NAMALWA (cell line): ENCODE data around the gene NOC4L.
A peak's percentile ranks its signal among the peaks of the same experiment; 100 is the strongest.
"Not testable (repeated sequence)": the region's sequence is repeated elsewhere in the genome, so short reads cannot be mapped to it uniquely, and the experiment has no call there.

Source experiments
- DNase-seq: peaks from one replicate; pipeline ENCODE4 v3.0.0-alpha.2; 2015; ENCODE audit warnings: low spot score

The NOC4L gene

DNA sequence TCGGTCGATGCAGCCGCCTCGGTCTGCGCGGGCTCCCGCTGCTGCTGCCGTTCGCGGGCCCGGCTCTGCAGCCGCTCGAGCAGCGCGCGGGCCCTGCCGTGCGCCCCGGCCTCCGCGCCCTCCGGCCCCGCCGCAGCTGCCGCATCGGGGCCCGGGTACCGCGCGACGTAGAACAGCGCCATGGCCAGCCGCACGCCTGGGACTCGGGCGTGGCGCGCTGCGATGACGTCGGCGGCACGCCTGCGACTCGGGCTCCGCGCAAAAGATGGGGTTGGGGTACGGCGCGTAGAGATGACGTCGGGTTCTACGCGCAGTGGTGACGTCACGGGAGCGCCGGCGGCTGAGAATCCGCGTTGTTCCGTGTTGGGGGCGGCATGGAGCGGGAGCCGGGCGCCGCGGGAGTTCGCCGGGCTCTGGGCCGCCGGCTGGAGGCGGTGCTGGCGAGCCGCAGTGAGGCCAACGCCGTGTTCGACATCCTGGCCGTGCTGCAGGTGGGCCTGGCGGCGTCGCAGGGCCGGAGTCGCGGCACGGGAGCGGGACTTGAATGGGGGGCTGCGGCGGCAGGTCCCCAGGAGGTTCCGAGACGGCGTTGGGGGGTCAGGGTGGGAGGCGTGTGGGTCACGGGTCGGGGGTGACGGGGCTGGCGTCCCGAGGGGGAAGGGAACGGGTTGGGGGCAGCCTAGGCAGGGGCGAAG is at the start of gene NOC4L, which contains the start of gene DDX51:
Gene NOC4L (plus strand): TSS at position 343 of the 695 bp plus-strand sequence. CDS start 32 bp downstream, at position 375.
Gene DDX51 (minus strand): TSS at position 205 of the 695 bp plus-strand sequence. CDS start 23 bp downstream, at position 182.
- peak; percentile 95 for DNase-seq

DNA sequence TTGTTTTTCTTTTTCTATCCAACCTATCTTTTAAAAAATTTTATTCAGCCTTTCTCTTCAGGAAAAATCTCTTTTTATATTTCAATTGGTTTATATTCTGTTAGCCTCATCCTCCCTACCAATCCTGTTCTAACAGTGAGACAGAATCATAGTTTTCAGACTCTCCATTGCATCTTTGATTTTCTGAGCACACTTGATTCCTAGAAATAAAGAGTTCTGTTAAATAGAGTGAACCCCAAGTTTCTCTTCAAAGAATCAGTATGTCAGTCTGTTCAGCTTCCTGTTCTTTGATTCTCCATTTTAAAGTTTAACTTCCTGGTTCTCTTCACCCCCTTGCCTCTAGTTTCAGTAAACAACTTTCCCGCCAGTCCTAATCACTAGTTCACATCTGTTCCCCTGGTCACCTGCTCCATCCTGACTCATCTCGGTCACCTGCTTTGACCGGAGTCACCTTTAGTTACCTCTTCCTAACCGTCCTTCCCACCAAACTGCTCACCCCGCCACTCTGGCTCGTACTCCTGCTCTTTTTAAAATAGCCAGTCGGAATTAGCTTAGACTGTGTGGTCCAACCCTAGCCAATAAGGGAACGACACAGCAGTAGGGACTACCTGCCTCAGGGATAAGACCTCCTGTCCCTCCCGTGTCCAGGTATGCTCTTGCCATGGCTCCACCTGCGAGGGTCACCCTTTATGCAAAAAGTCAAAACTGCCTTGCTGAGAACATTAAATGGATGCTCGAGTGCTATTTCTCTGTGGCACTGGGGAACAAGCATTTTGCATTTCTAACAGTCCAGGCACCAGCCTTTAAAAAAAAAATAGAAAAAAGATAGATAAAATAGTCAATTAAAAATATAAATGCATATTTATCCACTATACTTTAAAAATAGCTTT is 48.5 kb upstream of the NOC4L start:
- no peak for DNase-seq

- no peak for DNase-seq
These were observed 44.5 kb upstream of the NOC4L start for GRCh38 chr12:132099739-132100138.

DNA sequence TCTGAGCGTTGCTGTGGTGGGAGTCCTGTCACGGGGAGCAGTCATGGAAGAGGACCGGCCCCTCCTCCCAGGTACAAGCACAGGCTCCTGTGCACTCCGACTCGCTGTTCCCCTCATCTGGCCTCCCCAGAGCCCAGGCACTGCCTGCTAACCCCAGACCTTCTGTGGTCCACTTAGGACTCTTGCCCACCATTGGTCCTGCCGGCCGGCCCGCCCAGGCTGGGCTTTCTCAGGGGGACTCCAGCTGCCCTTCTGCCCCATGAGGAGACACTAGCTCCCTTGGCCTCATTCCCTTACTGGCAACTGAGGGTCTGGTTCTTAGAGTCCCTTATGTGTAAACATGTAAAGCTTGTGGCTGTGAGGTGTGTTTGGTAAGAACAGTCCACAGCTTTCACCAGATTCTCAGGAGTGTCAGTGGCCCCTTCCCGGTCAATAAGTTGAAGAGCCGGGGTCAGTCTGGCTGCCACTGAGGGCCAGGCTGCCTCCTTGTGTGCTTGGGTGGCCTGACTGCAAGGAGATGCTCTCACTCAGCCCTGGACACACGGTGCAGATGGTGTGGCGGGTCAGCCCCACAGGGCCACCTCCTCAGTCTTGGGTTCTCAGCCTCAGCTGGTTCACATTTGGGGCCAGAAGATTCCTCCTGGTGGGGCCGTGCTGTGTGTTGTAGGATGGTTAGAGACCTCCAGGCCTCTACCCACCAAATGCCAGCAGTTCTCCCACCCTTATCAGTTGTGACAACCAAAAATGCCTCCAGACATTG is 43.8 kb upstream of the NOC4L start:
- no peak for DNase-seq

DNA sequence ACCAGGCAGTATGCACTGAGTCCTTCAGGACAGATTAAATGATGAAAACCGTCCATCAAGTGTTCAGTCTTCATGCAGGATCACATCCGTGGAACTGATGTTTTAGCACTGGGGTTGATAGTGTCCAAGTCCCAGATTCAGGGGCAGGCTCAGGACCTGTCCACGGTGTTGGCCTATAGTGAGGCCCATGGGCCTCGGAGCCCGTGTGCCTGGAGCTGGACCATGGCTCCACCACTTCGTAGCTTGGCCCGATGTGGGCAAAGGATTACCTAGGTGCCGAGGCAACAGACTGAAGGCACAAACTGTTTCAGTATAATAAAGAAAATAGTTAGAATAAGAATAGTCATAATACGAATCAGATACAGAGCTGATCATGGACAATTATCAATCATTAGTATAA is 42.0 kb upstream of the NOC4L start:
- DNase-seq: no peak

DNA sequence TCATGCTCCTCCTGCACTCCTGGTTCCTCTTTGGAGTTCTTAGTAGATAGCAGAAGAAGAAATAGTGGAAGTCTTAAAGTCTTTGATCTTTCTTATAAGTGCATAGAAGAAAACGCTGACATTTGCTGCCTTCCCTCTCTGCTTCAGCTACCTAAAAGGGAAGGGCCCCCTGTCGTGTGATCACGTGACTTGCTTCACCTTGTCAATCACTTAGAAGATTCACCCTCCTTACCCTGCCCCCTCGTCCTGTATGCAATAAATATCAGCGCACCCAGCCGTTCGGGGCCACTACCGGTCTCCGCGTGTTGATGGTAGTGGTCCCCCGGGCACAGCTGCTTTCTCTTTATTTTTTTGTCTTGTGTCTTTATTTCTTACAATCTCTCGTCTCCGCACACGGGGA is 41.2 kb upstream of the NOC4L start:
- DNase-seq: not testable (repeated sequence)

GRCh38 chr12:132103542-132104308 is 40.5 kb upstream of the NOC4L start:
- no peak for DNase-seq

- no peak for DNase-seq
These were observed 38.8 kb upstream of the NOC4L start for GRCh38 chr12:132105467-132105866.

GRCh38 chr12:132106921-132107320 is 37.3 kb upstream of the NOC4L start:
- DNase-seq: no peak

GRCh38 chr12:132108211-132108832 is 35.9 kb upstream of the NOC4L start:
- DNase-seq: no peak

DNA sequence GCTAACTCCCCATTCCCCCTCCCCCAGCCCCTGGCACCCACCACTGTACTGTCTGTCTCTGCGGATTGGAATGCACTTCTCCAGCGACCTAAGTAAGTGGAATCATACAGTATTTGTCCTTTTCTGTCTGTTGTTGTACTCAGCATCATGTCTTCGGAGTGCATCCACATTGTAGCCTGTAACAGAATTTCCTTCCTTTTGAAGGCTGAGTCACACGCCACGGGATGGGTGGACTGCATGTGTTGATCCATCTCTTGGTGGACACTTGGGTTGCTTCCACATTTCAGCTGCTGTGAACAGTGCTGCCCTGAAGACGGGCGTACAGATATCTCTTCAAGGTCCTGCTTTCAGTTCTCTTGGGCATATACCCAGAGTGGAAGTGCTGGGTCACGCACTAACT is 34.5 kb upstream of the NOC4L start:
- no peak for DNase-seq

DNA sequence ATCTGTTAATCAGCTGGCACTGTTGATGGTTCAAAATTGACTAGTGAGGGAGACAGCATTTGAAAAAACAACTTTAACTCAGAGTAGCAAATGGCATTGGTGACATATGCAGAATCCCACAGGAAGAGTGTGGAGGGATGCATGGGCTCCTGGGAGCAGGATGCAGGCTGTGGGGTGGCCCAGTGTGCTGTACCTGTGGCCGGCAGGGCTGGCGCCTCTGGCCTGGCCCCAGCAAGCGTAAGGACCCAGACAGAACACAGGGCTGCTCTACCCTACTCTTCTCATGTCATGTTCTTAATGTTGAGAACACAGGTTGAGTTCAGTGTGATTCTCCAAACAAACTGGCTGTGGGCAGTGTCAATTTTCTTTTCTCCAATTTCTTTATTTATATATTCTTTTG is 33.6 kb upstream of the NOC4L start:
- DNase-seq: no peak

DNA sequence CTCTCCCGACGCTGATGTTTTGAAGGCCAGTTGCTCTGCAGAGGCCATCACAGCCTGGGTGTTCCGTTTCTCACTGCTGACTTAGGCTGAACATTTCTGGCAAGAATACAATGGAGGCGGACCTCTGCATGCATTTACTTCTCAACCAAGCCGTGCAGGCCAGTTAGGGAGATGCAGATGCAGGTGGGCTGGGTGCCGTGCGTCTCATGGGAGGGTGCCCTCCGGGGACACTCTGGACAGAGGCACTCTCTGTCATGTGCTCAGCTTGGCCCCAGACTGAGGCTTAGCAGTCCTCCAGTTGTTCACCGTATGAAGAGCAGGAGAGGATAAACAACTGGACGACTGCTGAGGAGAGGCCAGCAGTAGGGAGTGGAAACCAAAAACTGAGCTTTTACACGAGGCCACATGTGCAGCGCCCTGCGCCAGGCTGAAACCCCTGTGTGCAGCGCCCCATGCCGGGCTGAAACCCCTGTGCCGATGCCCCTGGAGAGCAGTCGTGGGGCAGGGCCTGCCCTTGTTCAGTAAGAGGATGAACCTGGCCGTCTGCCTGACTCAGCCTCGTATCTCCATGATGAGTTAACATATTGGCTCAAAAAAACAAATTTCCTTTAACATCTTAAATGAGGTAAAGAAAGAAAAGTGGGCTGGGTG is 32.5 kb upstream of the NOC4L start:
- DNase-seq: no peak

GRCh38 chr12:132114667-132115066 is 29.6 kb upstream of the NOC4L start:
- DNase-seq: no peak

DNA sequence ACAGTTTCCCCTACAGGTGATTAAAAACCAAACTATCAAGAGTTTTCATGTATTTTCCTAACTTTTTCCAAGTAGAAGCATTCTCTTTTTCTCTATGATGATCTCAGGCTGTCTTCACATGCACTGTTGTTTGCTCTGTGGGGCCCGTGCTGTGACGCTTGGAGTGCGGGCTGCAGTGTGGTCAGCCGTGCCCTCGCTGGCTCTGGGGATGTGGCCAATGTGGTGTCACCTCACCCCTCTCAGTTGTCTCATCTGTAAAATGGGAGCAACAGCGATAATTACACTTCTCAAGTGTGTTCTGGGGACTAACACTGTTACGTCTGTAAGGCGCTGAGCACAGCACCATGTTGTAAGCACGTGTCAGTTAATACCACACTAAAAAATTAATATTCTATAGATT is 28.8 kb upstream of the NOC4L start:
- DNase-seq: no peak

DNA sequence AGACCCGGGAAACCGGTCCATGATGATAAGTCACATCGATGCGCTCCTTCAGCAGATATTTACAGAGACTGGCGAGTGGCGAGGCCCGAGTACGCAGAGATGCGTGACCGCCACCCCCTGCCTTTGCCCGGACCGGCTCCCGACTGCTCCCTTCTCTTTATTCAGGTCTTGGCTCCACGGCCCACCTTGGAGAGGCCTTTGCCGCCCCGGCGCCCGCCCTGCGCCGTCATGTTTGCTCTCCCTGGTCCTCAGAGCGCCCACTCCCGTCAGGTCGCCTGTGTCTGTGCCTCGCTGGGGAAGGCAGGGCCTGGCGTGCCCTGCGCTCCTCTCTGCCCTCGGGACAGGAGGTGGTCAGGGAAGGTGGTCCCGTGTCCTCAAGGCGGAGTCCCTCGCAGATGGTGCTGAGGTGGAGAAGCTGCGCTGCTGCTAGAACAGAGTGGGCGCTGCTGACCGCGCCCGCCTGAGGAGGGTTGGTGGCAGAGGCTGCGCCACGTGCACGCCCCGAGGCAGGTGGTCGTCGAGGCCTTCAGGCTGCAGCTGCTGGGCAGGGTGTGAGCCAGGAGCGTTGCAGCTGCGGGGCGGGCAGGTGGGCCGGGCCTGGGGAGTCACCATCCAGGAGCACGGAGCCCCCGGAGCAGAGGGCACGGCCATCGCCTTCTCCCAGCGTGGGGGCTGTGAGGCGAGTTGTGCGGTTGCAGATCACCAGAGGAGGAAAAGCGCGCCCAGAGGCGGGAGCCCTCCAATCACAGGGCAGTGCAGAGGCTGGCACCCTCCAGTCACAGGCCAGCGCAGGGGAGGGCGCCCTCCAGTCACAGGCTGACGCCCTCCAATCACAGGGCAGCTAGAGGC is 27.3 kb upstream of the NOC4L start:
- no peak for DNase-seq

- DNase-seq: no peak
These were observed 26.7 kb upstream of the NOC4L start for GRCh38 chr12:132117558-132117875.

DNA sequence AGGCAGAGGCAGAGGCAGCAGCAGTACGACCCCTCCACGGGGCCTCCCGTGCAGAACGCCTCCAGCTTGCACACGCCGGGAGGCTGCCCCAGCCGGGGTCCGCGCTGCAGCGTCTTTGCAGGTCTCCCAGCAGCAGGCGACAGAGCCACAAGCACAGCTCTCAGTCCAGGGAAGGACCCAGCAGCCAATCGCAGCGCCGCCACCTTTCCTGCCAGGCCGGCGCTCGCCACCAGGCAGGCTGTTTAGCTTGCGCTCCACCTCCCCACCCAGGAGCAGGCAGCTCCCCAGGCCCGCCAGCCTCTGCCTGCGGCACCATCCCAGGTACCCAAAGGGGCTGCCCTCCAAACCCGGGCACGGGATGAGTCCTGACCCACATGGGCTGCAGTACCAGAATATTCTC is 25.4 kb upstream of the NOC4L start:
- DNase-seq: no peak

DNA sequence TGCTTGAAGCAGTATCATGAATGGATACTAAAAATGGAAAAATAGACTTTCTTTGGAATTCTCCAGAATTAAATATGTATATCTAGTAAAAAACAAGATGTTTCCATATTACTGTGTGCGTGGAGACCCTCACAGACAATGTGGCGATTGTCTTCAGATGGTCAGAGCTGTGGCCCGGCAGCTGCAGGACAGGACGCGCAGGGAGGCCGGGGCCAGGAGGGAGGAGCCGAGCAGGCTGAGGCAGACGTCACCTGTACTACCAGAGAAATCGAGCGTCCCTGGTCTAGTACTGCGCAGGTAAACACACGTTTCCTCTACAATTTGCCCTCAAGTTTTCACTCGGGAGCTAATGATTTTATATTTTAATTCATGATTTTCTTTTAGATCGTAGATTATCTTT is 23.0 kb upstream of the NOC4L start:
- DNase-seq: no peak
